Stimulated activated CD8-positive, alpha-beta memory T cell treated with anti-CD3 and anti-CD28 coated beads, Interleukin-12 subunit alpha, Interleukin-12 subunit beta, amount 100 ng/mL, for 24 hours (primary cell): ENCODE measurements around the gene MIS18A.
"Not testable (repeated sequence)": the region's sequence is repeated elsewhere in the genome, so short reads cannot be mapped to it uniquely, and the experiment has no call there.

Source experiments
- DNase-seq: peaks from one replicate; pipeline ENCODE4 v3.0.0-alpha.2; 2020; ENCODE audit errors: extremely low read depth

The MIS18A gene

GRCh38 chr21:32304998-32305397, 26.1 kb upstream of the MIS18A start:
- DNase-seq = no peak

- no peak for DNase-seq
Observed at GRCh38 chr21:32303385-32303784, 24.5 kb upstream of the MIS18A start.

- no peak for DNase-seq
Observed at GRCh38 chr21:32302560-32302959, 23.7 kb upstream of the MIS18A start.

GRCh38 chr21:32301596-32301995, 22.7 kb upstream of the MIS18A start:
- DNase-seq = no peak

- DNase-seq = no peak
Observed at GRCh38 chr21:32300117-32300681, 21.4 kb upstream of the MIS18A start.

- DNase-seq = no peak
Observed at GRCh38 chr21:32299695-32300094, 20.8 kb upstream of the MIS18A start.

- no peak for DNase-seq
Observed at GRCh38 chr21:32298658-32299081, 19.8 kb upstream of the MIS18A start, which contains the start of gene MRAP. Gene MRAP, plus strand, starts transcription at chr21:32298855. Its CDS starts 117 bp downstream, at chr21:32298972.

GRCh38 chr21:32298148-32298559, 19.3 kb upstream of the MIS18A start:
- no peak for DNase-seq

- no peak for DNase-seq
Observed at GRCh38 chr21:32297449-32297848, 18.6 kb upstream of the MIS18A start.

- no peak for DNase-seq
Observed at GRCh38 chr21:32285476-32285875, 6.6 kb upstream of the MIS18A start.

GRCh38 chr21:32282992-32283391, 4.1 kb upstream of the MIS18A start:
- DNase-seq = no peak

GRCh38 chr21:32281531-32281930, 2.7 kb upstream of the MIS18A start:
- DNase-seq = no peak

- no peak for DNase-seq
Observed at GRCh38 chr21:32279377-32279680, 480 bp upstream of the MIS18A start.

GRCh38 chr21:32278103-32278502, 746 bp downstream of the MIS18A start:
- DNase-seq = no peak

GRCh38 chr21:32276671-32277070, 2.2 kb downstream of the MIS18A start:
- DNase-seq = no peak

- no peak for DNase-seq
Observed at GRCh38 chr21:32270748-32271147, 8.1 kb downstream of the MIS18A start.

- DNase-seq = not testable (repeated sequence)
Observed at GRCh38 chr21:32265321-32265720, 13.5 kb downstream of the MIS18A start.

- DNase-seq = no peak
Observed at GRCh38 chr21:32261929-32262328, 16.9 kb downstream of the MIS18A start.

GRCh38 chr21:32260130-32260529, 18.7 kb downstream of the MIS18A start:
- no peak for DNase-seq

- DNase-seq = not testable (repeated sequence)
Observed at GRCh38 chr21:32258786-32259048, 20.1 kb downstream of the MIS18A start.

GRCh38 chr21:32257962-32258785, 20.7 kb downstream of the MIS18A start:
- no peak for DNase-seq

- DNase-seq = no peak
Observed at GRCh38 chr21:32256873-32257620, 21.8 kb downstream of the MIS18A start.

GRCh38 chr21:32256251-32256650, 22.6 kb downstream of the MIS18A start:
- no peak for DNase-seq
